GM06990 (cell line): ENCODE measurements around the gene RNF34.

Experiments used
- DNase-seq: peaks from one replicate; pipeline ENCODE4 v3.0.0-alpha.2; 2011; ENCODE audit not compliant: insufficient read length; ENCODE audit errors: extremely low read depth
- H3K27me3 ChIP-seq: replicated peaks from 2 replicates; pipeline ENCODE4 v1.6.0; 2011; ENCODE audit warnings: low read length; ENCODE audit not compliant: control insufficient read depth, insufficient read depth
- H3K36me3 ChIP-seq: 2 replicates; pipeline ENCODE4 v1.5.1; 2011; ENCODE audit warnings: low read length; ENCODE audit not compliant: control insufficient read depth, insufficient read depth
- H3K4me3 ChIP-seq: replicated peaks from 2 replicates; pipeline ENCODE4 v1.5.1; 2011; ENCODE audit warnings: low read depth, mild to moderate bottlenecking, control low read depth, low read length
- CTCF ChIP-seq: IDR thresholded peaks from 2 replicates; pipeline ENCODE4 v1.5.1; 2011; ENCODE audit warnings: low read length, control low read depth, mild to moderate bottlenecking, inconsistent platforms; ENCODE audit not compliant: insufficient read depth, poor library complexity, severe bottlenecking

RNF34 gene

GRCh38 chr12:121405211-121405610, 5.3 kb downstream of the RNF34 start:
- H3K27me3 ChIP-seq, result no peaks in the 10 kb centered on the region
- DNase-seq, result no peak
- H3K4me3 ChIP-seq, result no peak overlapping the region
- H3K36me3 ChIP-seq, result peaks cover 16% of the 10 kb centered on the region
- TF ChIP-seq CTCF, result no peak

DNA sequence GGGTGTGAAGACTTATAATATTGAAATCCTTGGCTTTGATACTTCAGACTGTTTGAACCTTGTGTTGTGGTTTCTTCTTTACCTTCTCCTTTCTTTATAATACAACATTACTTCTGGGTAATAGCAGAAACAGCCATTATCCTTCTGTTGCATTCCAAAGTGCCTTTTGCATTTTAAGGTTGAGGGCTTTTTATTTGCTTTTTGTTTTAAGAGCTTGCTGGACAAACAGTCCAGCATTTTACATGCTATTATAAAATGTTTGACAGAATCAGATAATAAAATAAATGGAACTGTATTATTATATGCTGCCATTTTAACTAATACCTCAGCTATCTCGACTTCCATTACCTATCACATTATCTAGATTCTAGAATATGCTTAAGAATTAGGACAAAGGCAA, 14.0 kb downstream of the RNF34 start:
- peaks cover 15% of the 10 kb centered on the region for H3K36me3 ChIP-seq

DNA sequence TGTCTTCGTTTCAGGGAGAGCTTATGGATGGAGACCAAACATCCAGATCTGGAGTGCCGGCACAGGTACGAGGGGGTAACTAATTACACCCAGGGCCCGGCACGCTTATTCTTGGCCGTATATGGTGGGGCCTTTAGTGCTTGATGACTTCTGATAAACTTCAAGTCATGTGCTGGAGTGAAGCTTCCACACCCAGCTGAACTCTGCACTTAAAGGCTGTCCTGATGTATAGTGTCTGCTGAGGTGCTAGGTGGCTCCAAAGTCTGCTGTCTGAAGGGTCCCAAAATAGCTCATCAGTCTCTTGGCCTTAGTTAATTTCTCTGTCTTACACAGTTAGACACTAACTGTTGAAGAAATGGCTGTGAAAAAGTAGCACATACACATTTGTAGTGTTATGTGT, 17.9 kb downstream of the RNF34 start:
- peaks cover 25% of the 10 kb centered on the region for H3K36me3 ChIP-seq
- DNase-seq, result no peak
- no peaks in the 10 kb centered on the region for H3K27me3 ChIP-seq

More for the DNA sequence above, 14.0 kb downstream of the RNF34 start:
- H3K27me3 ChIP-seq, result no peaks in the 10 kb centered on the region
- TF ChIP-seq CTCF, result no peak
- no peak overlapping the region for H3K4me3 ChIP-seq
- DNase-seq, result no peak

DNA sequence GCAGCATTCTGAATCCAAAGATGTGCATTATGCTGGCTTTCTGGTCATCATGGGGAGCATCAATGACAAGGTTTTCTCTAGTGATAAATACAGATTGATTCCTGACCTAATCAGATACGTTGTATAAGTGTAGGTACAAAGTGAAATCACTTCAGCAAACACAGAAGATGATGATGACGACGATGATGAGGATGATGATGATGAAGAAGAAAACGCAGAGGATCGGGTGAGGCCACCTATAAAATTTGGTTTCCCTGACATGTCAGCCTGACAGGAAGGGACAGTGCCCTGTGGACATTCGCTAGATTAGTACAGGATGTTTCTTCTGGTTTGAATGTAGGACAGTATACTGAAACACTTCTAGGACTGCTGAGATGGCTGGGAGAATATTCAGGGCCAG, 20.2 kb downstream of the RNF34 start:
- no peak for TF ChIP-seq CTCF
- no peaks in the 10 kb centered on the region for H3K27me3 ChIP-seq
- peaks cover 33% of the 10 kb centered on the region for H3K36me3 ChIP-seq
- H3K4me3 ChIP-seq, result no peak overlapping the region
- DNase-seq, result no peak

More for the DNA sequence above, 17.9 kb downstream of the RNF34 start:
- no peak overlapping the region for H3K4me3 ChIP-seq
- no peak for TF ChIP-seq CTCF

- Histone ChIP-seq H3K36me3 (peaks cover 30% of the 10 kb centered on the region), H3K27me3 (no peaks in the 10 kb centered on the region), H3K4me3 (no peak overlapping the region)
- no peak for TF ChIP-seq CTCF
- DNase-seq, result no peak
Measured at GRCh38 chr12:121423253-121423652, 23.3 kb downstream of the RNF34 start.
